HG02610 (cell line): ENCODE data around the gene EPG5.
"Not testable (repeated sequence)": the region's sequence is repeated elsewhere in the genome, so short reads cannot be mapped to it uniquely, and the experiment has no call there.

Source experiments
- ATAC-seq: cut with Tn5 transposase; IDR thresholded peaks from one replicate; pipeline ENCODE4 v1.9.1; 2021; ENCODE audit warnings: mild to moderate bottlenecking, moderate library complexity; ENCODE audit not compliant: unreplicated experiment

The EPG5 gene

DNA sequence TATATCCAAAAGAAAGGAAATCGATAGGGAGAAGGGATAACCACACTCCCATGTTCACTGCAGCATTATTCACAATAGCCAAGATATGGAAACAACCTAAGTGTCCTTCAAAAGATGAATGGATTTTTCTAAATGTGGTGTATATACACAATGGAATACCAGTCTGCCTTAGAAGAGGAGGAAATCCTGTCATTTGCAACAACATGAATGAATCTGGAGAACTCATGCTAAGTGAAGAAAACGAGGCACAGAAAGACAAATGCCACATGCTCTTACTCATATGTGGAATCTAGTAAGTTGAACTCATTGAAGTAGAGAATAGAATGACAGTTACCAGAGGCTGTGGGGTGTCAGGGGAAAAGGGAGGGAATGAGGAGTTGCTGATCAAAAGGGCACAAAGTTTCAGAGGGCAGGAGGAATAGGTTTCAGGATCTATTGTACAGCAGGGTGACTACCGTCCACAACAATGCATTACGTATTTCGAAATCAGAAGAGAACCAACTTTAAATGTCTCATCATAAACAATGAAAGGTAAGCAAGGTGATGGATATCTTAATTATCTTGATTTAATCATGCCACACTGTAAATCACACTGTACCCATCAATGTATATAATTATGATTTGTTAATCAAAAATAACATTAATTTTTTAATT is 95.6 kb downstream of the EPG5 start:
- ATAC-seq, result no peak

DNA sequence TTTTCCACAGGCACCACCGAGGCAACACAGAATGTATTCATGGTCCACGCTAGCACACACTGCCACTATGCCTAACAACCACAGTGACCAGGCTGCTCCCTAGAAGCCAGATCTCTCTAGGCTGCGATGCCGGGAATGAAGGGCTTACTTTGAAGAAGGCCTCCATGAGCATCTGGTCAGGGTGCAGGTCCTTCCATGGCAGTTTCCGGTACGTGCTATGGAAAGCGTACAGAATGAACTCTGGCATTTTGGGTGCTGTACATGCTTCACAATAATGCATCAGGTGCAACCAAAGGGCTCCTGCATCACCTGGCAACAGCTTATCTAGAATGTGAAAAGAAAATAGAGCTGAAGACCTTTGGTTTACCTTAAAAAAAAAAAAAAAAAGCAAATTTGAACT is 96.7 kb downstream of the EPG5 start:
- ATAC-seq, result no peak

DNA sequence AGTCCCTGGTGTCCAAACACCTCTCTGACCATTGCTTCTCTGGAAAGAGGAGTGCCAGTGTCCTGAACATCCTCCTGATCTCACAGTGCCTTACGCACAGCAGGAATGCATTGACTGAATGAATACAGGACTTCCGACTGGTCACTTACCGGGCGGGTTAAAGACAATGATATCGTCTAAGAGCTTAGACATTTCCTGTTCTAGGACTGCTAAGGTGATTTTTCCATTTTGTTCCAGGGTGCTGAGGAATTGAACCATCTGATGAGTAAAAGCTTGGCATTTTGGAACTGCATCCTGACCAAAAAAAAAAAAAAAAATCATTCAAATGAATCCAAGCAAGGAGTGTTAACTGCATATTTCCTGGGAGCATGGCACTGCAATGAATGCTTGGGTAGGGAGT is 101.7 kb downstream of the EPG5 start:
- ATAC-seq, result no peak

DNA sequence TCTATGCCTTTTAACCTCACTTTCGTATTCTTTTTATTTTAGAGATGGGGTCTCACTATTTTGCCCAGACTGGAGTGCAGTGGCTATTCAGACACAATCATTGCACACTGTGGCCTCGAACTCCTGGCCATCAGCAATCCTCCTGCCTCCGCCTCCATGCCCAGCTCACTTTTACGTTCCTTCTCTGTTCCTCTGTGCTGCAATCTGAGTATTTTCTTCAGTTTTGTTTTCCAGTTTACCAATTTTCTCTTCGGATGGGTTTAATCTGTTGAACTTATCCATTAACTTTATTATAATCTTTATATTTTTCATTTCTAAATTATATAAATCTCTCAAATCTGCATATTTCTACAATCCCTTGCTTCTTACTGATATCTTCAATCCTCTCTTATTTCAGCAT is 103.0 kb downstream of the EPG5 start:
- no peak for ATAC-seq

DNA sequence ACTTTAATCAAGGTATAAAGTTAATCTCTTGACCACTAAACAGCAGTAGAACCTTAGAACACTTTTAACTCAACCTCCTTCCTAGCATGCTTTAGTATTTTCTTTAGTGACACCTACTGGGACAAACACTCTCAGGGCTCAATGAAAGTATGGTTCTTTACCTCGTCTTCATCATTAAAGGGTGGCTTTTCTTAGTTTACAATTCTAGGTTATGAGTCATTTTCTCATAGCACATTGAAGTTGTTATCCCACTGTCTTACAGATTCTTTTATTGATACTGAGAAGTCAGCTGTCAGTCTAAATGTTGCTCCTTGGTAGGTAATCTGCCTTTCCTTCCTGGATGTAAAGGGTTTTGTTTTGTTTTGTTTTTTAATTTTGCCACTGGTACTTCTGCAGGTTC is 103.7 kb downstream of the EPG5 start:
- ATAC-seq, result no peak

DNA sequence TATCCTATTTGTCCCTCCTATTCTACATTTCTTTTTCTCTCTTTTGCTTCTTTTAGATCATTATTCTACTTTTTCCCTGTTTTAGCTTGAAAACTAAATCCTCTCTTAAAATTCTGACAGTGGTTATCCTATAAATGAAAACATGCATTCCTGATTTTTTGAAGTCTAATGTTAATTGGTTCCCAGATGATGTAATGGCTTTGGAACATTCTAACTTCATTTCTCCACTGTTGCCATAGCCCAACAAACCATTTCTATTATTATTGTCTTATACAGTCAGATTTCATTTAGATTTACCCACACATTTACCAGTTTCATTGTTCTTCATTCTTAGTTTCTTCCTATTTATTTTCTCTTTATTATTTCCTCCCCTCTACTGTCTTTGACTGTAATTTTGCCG is 105.2 kb downstream of the EPG5 start:
- no peak for ATAC-seq

DNA sequence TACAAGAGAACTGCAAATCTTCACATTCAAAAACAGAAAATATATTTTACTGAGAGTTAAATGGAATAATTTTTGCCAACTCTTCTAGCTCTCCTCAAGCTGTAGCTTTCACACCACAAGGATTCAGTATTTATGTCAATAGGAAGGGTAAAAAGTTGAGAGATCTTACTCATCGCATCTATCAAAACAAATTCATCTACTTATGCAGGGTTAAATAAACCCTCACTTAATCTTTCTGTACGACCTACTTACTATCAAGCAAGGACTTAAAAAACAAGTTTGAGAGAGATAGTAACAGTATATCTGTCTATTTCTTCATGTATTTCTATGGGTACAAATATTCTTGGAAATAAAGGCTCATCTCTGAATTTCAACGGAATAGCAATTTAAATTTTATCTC is 106.2 kb downstream of the EPG5 start:
- ATAC-seq, result no peak

DNA sequence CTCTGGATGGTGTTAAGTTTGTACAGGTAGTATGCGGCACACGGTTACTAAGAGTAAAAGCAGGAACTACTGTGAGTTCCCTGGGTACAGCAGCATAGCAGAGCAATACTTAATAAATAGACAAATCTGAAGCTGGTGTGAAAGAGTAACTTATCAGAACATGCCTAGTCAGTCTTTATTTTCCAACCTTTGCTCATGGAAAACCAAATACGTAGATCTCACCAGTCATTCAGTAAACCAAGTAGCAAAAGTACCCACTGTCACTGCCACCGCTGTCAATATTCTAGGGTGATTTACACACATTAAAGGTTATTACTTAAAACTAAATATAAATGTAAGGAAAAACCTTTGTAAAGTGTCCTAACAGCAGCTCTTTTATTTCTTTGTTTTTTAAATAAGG is 106.6 kb downstream of the EPG5 start:
- no peak for ATAC-seq

DNA sequence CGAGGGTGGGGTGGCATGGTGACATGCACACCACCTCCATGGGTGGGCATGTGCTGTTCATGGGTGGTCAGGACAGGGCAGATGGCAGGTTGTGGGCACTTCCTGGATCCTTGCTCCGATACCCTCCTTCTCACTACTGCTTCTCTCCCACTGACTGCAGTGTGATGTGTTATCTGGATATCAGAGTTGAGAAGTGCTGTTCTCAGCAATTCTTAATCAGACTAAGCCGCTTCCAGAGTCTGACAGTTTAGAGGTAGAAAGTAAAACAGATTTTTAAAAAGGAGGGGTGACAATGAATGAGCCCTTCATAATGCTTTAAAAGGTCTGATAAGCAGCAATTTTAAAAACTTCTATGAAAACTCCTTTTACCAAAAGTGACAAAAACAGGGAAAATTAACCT is 107.8 kb downstream of the EPG5 start:
- no peak for ATAC-seq

DNA sequence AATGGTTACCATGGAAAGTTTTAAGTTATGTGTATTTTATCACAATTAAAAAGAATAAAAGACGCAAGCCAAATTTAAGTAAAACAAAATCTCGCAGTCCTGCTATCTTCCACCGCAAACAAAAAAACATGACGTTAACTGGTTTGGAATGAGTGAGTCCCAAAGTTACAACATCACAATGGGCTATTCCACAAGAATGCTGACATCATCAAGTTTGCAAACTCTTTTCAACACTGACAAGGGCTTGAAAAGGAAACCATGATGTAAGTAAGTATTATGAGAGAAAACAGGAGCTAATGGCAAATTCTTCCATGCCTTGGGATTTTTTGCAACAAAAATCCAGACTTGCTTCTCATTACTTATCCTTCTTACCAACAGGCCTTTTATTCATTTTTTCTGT is 110.6 kb downstream of the EPG5 start:
- no peak for ATAC-seq

DNA sequence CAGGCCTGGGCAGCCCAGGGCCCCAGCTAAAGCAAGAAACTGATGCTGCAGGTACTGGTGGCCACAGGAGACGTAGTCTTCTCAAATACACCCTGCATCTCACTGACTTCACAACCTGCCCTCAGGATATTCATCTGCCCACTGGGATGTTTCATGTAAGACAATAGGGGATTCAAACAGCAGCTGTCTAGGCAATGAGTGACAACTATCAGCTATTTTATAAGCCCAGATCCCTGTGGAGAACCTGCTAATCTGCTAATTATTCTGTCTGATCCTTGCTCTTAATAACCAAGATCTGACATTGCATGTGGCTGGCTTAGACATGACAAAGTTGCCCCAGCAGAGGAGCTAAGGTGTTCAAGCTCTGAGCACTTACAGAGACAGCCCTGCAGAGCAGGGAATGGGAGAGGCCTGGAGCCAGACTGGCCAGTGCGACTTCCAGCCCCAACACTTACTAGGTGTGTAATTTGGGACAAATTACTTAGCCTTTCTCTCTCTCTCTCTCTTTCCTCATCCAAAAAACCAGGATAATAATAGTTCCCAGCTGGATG is 113.0 kb downstream of the EPG5 start:
- ATAC-seq, result no peak

DNA sequence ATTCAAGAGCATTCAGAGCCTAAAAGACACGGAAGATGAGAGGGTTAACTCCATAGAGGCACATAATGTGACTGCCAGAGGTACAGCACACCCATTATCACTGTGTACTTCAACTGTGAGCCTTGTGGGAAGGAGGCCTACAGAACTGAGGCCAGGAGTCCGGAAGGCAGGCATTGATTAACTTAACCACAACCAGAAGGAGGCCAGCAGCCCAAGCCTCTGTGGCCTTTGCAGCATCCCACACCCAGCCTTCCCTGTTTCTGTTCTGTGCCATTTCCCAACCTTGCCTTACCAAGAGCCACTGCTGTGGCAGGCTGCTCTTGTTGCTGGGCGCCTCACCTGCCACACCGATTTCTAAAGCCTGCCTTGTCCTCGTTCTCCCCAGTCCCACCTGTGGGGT is 114.5 kb downstream of the EPG5 start:
- ATAC-seq, result no peak

DNA sequence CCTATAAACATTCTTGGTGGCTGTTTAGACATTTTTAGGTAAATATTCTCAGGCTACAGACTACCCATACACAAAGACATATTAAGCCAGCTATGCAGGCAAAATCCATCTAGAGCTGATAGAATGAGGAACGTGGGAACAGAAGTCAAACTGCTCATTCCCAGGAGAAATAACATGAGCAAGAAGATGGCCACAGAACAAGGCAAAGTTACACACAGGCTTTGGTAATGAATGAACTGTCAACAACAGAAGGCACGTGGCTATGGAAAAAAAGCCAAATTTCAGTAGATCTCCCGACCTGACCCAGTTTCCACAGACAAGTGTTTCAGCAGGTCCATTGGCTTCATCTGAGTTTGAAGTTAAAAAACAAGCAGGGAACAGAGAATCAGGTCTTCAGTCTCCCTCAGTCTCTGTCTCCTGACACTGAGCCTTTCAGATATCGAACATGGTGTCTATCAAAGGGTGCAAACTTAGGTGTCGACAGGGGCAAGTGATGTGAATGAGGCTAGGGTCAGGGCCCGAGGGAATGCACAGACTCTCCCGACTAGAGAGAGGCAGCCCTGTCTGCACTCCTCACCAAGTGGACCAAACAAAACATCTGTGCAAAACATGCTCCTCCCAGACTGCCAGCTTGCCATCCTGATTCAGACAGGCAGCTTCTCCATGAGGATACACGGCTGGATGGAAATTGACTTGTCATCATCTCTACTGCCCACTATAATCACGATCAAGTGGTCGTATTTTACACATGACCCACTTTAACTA is 115.8 kb downstream of the EPG5 start:
- no peak for ATAC-seq

DNA sequence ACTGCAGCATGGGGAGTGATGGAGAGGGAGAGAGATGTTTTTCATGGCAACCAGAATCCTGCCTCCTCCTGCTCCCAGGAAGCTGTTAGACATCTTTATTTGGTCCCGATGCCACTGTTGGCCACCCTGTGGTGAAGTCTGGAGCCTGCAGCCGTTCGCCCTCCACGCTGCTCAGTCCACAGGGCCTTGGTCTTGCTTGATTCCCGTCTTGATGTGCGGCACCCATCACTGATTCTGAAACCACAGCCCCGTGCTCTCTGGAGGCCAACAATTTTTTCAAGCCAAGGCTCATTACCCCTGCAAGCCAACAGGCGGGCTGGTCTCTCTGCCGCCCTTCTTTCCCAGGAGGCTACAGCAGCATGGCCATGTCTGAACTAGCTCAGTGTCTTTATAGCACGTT is 117.1 kb downstream of the EPG5 start:
- peak; percentile 53 for ATAC-seq

DNA sequence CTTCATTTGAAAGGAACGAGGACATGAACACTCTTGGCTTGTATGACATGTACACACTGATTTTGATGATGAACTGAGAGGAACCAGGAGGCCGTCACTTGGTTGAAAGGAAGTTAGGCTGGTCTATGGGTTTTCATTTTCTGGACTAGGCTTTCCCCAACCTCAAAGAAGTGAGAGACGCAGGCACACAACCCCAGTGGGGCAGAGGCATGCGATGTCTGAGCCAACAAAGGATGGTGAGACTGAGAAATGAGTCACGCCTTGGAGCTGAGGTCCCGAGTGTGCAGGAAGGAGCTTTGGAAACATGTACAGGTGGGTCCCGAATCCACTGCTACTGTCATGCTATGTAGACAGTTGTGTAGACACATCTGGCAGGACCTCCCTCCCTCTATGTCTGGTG is 117.6 kb downstream of the EPG5 start:
- no peak for ATAC-seq

DNA sequence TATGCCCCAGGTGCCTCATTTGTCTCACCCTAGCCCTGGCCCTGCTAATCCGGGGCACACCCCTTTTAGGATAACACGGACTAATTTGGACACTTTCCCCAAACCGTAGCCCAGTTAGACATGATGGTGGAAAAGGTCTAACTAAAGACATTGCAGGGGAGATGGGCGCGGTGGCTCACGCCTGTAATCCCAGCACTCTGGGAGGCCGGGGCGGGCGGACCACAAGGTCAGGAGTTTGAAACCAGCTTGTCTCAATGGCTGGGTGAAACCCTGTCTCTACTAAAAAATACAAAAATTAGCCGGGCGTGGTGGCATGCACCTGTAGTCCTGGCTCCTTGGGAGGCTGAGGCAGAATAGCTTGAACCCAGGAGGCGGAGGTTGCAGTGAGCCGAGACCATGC is 118.5 kb downstream of the EPG5 start:
- not testable (repeated sequence) for ATAC-seq

DNA sequence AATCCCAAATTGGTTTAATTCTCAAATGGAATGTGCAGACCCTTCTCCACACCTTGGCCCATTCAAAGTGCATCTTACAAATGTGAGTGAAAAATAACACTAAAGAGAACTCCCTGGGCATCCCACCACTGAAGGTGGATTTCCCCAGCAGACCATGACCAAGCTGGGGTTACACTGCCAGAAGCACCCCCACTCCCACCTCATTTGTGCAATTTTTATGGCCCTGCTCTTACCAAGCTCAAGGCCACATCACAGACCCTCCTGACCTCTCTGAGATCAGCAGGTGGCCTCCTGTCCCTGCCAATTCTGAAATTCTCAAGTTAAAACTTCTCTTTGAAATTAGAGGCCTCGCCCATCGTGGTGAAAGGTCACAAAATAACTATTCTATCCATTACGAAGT is 120.0 kb downstream of the EPG5 start:
- ATAC-seq, result no peak

DNA sequence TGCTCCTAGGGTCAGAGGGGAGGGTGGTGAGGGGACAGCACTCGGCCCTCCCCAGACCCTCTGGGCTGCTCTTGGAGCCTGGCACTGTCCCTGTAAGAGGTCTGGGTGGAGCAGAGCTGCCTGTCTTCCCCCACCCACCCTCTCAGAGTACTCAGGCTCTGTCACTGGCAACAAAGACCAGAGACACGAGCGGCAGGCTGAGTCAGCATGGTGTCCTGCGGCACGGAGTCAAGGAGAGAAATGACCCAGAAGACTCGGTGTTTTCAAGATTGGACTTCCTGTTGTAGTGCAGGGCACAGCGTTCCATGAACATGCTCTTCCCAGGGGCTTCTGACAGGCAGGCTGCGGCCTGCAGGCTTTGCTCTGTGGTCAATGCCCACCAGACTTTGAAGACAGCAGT is 121.7 kb downstream of the EPG5 start:
- ATAC-seq, result no peak

DNA sequence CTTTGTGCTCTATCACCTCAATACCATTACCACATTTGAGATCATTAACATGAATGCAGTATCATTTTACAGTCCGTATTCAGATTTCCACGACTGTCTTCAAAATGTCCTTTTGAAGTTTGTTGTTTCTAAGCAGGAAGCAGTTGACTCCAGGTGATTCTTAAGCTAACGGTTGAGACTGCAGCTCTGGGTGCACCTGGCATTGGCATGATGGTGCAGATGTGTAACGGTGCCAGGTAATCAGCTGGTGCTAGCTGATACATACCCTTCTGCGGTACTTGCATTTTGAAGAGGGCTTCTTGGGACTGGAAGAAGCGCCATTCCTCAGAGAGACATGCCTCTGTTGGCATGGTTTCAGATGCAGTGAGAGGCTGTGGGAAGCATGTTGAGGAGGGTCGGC is 122.2 kb downstream of the EPG5 start:
- ATAC-seq, result no peak

DNA sequence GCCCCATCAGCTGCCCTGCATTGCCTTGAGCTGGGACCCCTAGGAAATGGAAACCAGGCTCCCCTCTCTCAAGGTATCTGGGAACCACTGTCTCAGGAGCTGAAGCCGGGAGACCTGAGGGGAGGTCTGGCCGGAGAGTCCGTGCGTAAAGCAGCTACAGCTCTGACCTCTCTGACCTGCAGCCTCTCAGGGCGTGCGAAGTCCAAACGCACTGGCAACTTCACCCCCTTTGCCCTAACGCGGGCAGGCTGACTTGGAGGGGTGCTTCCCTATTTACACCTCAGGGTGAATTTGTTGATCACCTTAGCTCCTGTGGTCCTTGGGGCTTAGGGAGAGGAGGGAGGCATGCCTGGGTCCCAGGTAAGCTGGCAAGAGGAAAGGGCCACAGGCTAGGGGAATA is 124.1 kb downstream of the EPG5 start:
- ATAC-seq, result no peak

DNA sequence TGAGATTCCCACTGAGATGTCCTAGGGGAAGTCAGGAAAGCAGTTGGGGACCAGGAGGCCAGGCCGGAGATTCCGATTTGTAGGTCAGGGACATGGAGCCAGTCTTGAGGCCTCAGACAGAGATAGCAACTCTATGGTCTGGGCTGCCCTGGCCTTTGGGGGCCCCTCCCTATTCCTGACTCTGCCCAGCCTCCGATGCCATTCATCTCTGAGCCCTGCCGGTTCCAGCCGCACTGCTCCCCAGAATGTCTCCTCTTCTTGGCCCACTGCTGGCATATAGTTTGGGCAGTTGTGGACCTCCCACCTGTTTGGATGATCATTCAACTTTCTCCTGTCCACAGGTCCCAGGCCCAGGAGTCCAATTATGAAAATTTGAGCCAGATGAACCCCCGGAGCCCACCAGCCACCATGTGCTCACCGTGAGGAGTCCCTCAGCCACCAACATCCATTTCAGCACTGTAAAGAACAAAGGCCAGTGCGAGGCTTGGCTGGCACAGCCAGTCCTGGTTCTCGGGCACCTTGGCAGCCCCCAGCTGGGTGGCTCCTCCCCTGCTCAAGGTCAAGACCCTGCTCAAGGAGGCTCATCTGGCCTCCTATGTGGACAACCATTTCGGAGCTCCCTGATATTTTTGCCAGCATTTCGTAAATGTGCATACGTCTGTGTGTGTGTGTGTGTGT is 125.2 kb downstream of the EPG5 start:
- no peak for ATAC-seq
